Stomach (tissue), 4 donors: ENCODE measurements around the gene GNA15.

Source experiments
- POLR2A ChIP-seq, 4 donors: fragments of 450-650 bp; IDR thresholded peaks; one replicate each; pipeline ENCODE4 v1.6.1; 2016; ENCODE audit warnings: antibody characterized with exemption in 4 of 4, control low read depth in 2 of 4, mild to moderate bottlenecking in 1 of 4, moderate library complexity in 1 of 4
- POLR2AphosphoS5 ChIP-seq, 3 donors: sonication (generic); formaldehyde crosslinking; IDR thresholded peaks; one replicate each; pipeline ENCODE4 v1.6.1; 2016; ENCODE audit warnings: antibody characterized with exemption in 3 of 3

GRCh38 chr19:3198901-3199700 is 63.3 kb downstream of the GNA15 start:
- TF ChIP-seq POLR2A (IDR thresholded peaks at IDR 0.05) (no peak), POLR2AphosphoS5 (IDR thresholded peaks at IDR 0.05) (no peak)
